ENCODE data around the gene TPCN1. TPM values are rescaled to one million over a fixed set of nuclear protein-coding genes. Genes with fewer than 3 reads are reported as not detected.

TPCN1 gene
- total RNA-seq, 1 donor, result 16.4 TPM

DNA sequence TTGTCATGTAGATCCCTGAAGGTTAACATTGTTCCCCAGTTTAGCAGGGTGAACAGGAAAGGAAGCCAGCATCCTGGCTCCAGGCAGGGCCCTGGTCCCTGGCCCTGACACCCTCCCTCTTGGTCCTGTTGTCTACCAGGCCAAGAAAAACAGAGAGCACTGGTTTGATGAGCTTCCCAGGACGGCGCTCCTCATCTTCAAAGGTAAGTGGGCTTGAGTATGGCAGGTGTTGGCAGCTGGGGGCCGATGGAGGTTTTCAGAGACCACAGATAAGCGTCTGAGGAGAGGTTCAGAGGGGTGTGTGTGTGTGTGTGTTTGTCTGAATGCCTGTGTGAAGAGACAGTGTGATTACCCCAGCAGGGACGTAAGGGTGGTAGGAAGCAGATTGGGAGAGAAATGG is 57.4 kb downstream of the TPCN1 start:
- DNase-seq (ENCODE audit: low read depth in 2 of 3, low spot score in 2 of 3), result no peak

- no peak for DNase-seq (ENCODE audit: low read depth in 2 of 3, low spot score in 2 of 3)
Measured at GRCh38 chr12:113284751-113285150, 63.5 kb downstream of the TPCN1 start.

GRCh38 chr12:113285679-113286610 is 64.7 kb downstream of the TPCN1 start:
- no peak for DNase-seq (ENCODE audit: low read depth in 2 of 3, low spot score in 2 of 3)

- no peak for DNase-seq (ENCODE audit: low read depth in 2 of 3, low spot score in 2 of 3)
Measured at GRCh38 chr12:113286712-113287111, 65.4 kb downstream of the TPCN1 start.

- DNase-seq (ENCODE audit: low read depth in 2 of 3, low spot score in 2 of 3), result no peak
Measured at GRCh38 chr12:113287146-113287898, 66.1 kb downstream of the TPCN1 start.

DNA sequence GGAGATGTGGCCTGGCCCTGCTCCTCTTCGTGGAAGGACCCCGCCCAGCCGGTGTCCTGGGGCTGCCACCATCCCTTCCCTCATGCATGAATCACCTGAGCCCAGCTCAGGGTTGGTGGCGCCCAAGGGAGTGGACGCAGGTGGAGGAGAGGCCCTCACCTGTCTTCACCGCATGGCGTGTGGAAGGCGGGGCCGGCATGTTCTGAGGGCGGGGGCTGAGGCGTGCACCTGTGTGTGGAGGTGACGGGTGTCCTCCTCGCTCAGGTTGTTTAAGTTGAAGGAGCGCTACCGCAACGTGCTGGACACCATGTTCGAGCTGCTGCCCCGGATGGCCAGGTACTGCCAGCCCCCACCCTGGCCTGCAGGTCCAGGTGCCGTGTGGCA is 66.6 kb downstream of the TPCN1 start:
- DNase-seq (ENCODE audit: low read depth in 2 of 3, low spot score in 2 of 3), result no peak

- DNase-seq (ENCODE audit: low read depth in 2 of 3, low spot score in 2 of 3), result no peak
Measured at GRCh38 chr12:113289361-113289760, 68.1 kb downstream of the TPCN1 start.

- no peak for DNase-seq (ENCODE audit: low read depth in 2 of 3, low spot score in 2 of 3)
Measured at GRCh38 chr12:113290506-113290905, 69.2 kb downstream of the TPCN1 start.

DNA sequence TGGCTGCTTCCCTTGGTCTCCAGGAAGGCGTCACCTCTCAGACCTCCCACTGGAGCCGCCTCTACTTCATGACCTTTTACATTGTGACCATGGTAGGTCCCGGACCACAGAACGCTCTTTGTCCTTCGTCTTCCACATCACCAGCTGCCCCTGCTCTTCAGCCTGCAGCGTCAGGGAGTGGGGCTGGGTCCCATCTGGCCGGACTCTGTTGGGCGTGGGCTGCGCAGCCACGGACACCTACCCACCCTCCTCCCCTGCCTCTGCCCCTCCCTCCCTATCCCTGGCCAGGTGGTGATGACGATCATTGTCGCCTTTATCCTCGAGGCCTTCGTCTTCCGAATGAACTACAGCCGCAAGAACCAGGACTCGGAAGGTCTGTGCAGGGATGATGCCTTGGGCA is 70.3 kb downstream of the TPCN1 start:
- no peak for DNase-seq (ENCODE audit: low read depth in 2 of 3, low spot score in 2 of 3)

DNA sequence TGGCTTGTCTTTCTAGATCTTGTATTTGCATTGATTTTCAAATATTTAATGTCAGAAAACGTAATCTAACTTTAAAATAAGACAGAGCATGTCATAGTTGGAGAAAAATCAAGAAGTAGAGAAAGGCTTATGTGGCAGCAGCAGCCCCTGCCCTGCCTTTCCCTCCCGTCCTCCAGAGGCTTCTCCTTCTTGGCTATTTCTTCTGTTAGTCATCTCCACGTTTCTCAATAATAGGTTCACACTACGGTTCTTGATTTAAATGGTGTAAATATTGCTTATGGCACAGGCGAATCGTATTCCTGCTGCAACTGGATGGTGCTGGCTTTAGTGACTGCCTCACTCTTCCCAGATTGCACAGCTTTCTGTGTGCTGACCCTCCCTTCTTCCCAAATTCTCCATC is 70.8 kb downstream of the TPCN1 start:
- DNase-seq (ENCODE audit: low read depth in 2 of 3, low spot score in 2 of 3), result no peak

DNA sequence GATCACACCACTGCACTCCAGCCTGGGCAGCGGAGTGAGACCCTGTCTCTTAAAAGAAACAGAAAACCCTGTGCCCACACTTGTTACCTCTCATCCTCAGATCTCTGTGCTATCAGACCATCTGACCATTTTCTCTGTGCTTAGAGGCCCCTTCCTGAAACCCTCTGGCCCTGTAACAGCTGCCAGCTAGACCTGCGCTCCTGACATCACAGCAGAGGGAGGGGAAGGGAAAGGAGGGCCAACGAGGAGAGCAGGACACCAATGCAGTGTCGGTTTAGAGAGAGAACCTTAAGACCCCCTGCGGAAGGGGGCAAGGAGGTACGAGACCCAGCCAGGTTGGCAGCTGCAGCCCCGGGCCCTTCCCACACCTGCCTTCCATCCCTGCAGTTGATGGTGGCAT is 71.3 kb downstream of the TPCN1 start:
- no peak for DNase-seq (ENCODE audit: low read depth in 2 of 3, low spot score in 2 of 3)

GRCh38 chr12:113293100-113293499 is 71.8 kb downstream of the TPCN1 start:
- no peak for DNase-seq (ENCODE audit: low read depth in 2 of 3, low spot score in 2 of 3)

GRCh38 chr12:113295886-113296556 is 74.8 kb downstream of the TPCN1 start:
- DNase-seq (ENCODE audit: low read depth in 2 of 3, low spot score in 2 of 3), result no peak

DNA sequence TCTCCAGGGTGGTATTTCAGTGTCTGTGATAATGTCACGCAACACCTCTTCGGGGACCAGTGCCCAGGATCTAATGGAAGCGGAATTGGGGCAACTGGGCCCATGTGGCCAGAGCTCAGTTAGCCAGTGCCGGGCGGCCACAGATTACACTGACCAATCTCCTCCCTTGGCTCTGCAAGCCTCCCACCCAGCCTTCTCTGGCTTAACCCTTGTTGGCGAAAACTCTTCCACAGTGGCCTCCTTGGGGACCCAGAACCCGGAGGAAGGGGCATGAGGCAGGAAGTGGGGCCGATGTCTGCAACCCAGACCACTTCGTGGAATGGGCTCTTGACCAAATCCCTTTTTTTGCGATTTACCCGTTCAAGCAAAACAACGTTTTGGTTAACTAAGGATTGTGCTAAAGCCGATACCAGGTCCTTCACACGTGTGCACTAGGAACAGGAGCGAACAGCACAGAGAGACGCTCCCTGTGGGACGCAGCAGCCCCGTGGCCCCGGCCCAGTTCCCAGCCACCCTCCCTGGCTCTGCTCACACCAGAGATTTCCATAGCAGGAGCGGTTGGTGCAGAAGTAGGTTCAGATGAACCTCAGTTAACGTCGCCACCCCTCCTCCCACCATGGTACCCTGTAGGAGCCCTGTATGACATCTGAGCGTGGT is 75.4 kb downstream of the TPCN1 start:
- DNase-seq (ENCODE audit: low read depth in 2 of 3, low spot score in 2 of 3), result no peak

DNA sequence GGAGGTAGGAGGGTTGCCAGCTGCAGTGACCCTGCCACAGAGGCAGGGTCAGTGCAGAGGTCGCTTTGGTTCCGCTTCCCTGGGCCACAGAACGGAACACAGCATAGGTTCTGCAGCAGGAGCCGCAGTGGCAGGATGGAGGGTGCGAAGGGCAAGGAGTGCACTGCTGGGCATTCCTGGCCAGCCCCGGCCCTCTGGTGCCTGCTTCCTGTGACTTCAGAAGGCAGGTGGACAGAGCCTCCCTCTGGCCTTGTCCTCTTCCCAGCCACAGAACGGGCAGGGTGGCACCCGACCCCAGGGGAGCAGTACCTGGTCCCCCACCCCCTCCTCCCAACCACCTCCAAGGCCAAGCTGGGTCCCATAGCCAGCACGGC is 75.9 kb downstream of the TPCN1 start:
- DNase-seq (ENCODE audit: low read depth in 2 of 3, low spot score in 2 of 3), result no peak

DNA sequence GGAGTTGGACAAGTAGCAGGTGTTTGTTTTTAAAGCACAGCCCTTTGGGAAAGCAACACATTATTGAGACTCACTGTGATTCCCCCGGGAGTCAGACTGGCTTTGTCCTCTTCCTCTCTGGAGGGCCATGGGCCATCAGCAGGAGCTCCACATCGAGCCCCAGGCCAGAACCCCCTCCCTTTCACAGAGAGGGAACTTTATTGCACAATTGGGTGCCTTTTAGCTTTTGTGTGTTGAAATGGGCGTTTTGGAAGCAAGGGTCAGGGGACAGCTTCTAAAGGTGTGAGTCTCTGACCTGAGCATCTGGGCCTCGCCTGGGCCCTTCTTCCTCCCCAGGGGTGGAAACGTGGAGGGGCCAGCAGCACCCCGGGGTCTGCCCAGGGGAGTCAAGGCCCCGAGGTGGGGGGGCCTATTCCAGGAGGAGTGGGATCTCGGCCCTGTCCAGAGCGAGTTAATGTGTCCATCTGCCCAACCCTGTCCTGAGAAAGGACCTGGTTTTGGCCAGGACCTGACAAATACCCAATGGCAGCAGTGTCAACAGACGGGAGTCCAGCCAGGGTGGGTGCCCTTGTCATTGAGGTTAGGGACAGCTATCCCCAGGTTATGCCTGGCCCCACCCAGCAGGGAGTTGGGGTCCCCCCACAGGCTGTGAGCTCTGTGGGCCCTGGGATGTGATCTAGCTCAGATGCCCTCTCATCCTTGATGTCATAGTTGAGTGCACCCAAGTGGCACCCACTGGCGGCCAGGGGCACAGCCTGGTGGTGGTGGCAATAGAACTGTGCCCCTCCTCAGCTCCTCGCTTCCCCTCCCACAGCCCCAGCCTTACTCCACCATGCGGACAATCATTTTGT is 76.6 kb downstream of the TPCN1 start:
- DNase-seq (ENCODE audit: low read depth in 2 of 3, low spot score in 2 of 3), result no peak

- no peak for DNase-seq (ENCODE audit: low read depth in 2 of 3, low spot score in 2 of 3)
Measured at GRCh38 chr12:113298472-113298817, 77.2 kb downstream of the TPCN1 start.

GRCh38 chr12:113298861-113299545 is 77.7 kb downstream of the TPCN1 start:
- no peak for DNase-seq (ENCODE audit: low read depth in 2 of 3, low spot score in 2 of 3)

DNA sequence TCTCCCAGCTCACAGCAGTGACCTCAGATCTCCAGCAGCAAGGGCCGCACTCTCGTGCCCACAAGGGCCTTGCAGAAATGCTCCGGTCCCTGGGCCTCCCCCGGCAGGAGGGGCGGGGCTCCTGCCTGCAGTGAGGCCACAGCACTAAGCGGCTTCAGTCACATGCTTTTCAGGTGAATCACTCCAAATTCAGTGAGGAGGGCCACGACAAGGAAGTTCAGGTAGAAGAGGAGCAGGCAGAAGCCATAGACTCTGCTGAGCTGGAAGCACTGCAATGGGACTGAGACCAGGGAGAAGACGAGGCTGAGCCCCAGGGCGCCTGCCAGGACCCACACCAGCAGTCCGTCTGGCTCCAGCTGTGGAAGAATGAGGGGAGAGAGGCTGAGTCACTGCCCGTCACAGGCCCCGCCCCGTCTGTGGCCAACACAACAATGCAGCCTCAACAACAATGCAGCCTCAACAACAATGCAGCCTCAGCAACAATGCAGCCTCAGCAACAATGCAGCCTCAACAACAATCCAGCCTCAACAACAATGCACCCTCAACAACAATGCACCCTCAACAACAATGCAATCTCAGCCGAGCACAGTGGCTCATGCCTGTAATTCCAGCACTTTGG is 78.5 kb downstream of the TPCN1 start:
- no peak for DNase-seq (ENCODE audit: low read depth in 2 of 3, low spot score in 2 of 3)
